ENCODE results near the gene NLRX1.

- TF ChIP-seq EP300 (IDR thresholded peaks at IDR 0.05; ENCODE audit: borderline replicate concordance) (no peak), TCF12 (IDR thresholded peaks at IDR 0.05; ENCODE audit: low read depth) (no peak), TEAD4 (IDR thresholded peaks at IDR 0.05) (no peak), NFIC (IDR thresholded peaks at IDR 0.05) (no peak), EGR1 (IDR thresholded peaks at IDR 0.05) (no peak), RAD21 (IDR thresholded peaks at IDR 0.05; ENCODE audit: low read depth) (no peak), YY1 (IDR thresholded peaks at IDR 0.05; ENCODE audit: low read depth) (no peak), MAX (IDR thresholded peaks at IDR 0.05) (no peak), FOXM1 (IDR thresholded peaks at IDR 0.05; ENCODE audit: borderline replicate concordance, low read depth) (no peak), REST (IDR thresholded peaks at IDR 0.05; ENCODE audit: low read depth) (no peak), TAF1 (IDR thresholded peaks at IDR 0.05; ENCODE audit: low read depth) (no peak), CEBPB (IDR thresholded peaks at IDR 0.05) (no peak), CREB1 (IDR thresholded peaks at IDR 0.05; ENCODE audit: low read depth) (no peak), USF1 (IDR thresholded peaks at IDR 0.05) (0 out of 2 replicates have a peak, but pooled peaks have one; percentile 31)
Measured at GRCh38 chr11:119155733-119156492, 12.6 kb upstream of the NLRX1 start.

Measured in Ishikawa (cell line).